ENCODE data around the gene SLC49A4.

DNA sequence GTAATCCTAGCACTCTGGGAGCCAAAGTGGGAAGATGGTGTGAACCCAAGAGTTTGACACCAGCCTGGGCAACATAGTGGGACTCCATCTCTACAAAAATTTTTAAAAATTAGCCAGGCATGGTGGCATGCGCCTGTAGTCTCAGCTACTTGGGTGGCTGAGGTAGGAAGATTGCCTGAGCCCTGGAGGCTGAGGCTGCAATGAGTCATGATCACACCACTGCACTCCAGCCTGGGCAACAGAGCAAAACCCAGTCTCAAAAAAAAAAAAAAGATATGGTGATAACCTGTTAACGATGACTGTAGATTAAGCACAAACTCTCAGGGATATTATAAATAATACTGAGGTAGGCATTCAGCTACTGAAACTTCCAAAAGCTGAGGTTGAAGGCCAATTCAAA lies 107.5 kb downstream of the SLC49A4 start:
- TF ChIP-seq, protein P1, sequence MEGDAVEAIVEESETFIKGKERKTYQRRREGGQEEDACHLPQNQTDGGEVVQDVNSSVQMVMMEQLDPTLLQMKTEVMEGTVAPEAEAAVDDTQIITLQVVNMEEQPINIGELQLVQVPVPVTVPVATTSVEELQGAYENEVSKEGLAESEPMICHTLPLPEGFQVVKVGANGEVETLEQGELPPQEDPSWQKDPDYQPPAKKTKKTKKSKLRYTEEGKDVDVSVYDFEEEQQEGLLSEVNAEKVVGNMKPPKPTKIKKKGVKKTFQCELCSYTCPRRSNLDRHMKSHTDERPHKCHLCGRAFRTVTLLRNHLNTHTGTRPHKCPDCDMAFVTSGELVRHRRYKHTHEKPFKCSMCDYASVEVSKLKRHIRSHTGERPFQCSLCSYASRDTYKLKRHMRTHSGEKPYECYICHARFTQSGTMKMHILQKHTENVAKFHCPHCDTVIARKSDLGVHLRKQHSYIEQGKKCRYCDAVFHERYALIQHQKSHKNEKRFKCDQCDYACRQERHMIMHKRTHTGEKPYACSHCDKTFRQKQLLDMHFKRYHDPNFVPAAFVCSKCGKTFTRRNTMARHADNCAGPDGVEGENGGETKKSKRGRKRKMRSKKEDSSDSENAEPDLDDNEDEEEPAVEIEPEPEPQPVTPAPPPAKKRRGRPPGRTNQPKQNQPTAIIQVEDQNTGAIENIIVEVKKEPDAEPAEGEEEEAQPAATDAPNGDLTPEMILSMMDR (IDR thresholded peaks at IDR 0.05): no peak
- TF ChIP-seq POLR2A (IDR thresholded peaks at IDR 0.05): no peak
